Stimulated activated CD8-positive, alpha-beta memory T cell treated with anti-CD3 and anti-CD28 coated beads, Interleukin-2, amount 100 ng/mL, for 1 hour (primary cell): ENCODE results near the gene PKP3.
"Not testable (repeated sequence)": the region's sequence is repeated elsewhere in the genome, so short reads cannot be mapped to it uniquely, and the experiment has no call there.

Experiments
- DNase-seq, 2 donors: peaks; one replicate each; pipeline ENCODE4 v3.0.0-alpha.2; 2020; ENCODE audit warnings: low read depth in 2 of 2

The PKP3 gene

DNA sequence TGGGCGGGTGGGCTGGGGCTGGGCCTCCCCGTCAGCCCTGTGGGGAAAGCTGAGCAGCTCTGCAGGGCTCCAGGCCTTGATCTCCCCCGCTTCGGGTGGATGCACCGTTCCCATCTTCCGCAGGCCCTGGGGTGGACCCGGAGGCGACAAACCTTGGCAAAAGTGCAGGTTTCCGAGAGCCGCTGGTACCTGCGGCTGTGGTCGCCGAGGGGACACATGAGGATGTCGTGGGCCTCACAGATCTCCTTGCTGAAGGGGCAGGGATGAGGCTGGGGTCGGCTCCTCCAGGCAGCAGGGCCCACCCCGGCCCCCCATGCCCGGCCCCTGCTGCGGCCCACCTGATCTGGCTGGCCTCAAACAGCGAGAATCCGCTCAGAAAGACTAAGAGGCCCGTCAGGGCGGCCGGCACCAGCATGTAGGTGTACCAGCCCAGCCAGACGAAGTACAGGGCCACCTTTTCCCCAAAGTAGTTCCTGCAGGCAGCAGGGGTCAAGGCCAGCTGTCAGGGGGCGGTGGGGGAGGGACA, 36.0 kb downstream of the PKP3 start:
- DNase-seq = no peak

DNA sequence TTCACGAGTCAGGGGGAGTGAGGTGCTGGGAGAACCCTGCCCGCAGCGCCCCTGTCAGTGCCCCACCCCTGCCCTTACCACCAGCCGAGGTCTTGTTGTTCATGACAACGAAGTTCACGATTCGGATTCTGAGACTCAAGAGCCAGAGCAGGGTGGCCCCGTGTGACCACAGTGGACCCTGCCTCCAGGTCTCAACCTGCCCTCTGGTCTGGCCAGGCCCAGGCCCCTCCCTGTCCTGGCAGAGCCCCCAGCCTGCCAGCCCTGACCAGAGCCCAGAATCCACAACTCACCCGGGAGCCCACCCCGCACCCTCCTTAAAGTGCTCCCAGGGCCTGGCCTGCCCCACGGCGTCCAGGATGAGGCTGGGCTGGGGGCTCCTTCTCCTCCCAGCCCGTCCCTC, 37.9 kb downstream of the PKP3 start:
- no peak for DNase-seq

DNA sequence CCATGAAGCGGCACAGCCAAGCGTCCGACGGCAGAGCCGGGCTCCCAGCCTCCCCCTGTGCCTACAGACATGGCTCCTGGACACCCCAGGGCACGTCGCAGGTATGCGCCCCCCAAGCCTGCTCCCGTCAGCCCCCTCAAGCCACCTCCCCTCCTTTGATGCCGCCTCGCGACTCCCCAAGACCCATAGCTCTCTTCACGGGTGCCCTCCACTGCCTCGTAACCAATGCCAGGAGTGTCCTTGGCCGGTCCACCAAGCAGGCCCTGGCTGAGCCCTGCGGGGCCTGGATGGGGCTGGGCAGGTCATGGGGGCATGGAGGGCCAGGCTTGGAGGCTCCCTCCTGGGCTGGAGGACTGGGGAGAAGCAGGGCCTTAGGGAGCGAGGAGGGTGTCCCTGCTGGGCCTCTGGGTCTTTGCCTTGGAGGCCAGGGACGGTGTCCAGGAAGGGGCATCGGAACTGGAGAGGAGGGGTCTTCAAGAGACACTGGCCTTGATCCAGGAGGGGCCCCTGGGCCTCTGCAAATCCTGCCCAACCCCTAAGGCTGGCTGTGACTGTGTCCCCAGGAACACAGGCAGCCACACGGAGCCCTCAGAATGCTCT, 38.6 kb downstream of the PKP3 start:
- no peak for DNase-seq

DNA sequence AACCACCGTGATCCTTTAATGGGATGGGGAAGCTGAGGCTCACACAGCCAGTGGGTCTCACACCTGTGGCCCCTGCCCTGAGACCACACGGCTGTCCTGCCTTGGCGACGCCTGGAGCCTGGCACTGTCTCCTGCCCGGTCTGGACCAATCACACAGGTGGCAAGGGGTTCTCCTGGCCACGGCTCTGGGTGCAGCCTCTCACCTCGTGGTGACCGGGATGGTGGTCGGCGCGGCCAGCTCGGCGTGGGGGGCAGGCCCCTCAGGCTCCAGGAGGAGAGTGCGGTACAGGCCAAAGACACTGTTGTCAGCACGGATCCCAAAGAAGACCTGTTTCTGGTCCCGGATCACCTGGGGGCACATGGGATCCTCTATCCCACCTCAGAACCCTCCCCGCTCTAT, 39.1 kb downstream of the PKP3 start:
- DNase-seq = no peak

DNA sequence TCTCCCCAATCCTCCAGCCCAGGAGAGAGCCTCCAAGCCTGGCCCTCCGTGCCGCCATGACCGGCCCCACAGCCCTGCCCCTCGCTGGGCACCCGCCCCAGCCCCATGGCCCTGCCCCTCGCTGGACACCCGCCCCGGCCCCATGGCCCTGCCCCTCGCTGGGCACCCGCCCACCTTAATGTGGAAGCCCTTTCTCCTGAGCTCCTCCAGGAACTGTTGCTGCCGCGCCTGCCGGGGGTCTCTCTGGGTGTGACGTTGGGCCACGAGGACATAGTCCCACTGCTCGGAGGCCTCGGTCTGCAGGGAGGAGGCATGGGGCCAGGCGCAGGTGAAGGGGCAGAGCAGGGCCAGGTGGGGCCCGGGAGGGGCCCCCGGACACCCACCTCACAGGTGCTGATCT, 39.6 kb downstream of the PKP3 start:
- DNase-seq = no peak

DNA sequence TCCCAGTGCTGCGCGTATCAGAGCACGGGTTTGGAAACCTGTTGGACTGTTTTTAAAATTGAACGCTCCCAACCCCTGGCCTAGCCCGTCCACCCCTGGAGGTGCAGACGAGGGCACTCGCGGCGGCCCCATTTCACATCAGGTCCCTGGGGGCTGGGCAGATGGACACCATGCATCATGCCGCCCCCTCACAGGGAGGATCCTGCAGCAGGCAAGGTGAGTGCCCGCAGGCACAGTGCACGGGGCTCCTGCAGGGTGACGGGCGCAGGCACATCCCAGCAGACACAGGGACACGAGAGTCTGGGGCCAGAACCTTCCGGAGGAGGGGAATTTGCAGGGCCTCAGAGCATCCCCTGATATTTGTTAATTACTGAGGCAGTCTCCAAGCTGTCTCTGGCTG, 40.5 kb downstream of the PKP3 start:
- no peak for DNase-seq

DNA sequence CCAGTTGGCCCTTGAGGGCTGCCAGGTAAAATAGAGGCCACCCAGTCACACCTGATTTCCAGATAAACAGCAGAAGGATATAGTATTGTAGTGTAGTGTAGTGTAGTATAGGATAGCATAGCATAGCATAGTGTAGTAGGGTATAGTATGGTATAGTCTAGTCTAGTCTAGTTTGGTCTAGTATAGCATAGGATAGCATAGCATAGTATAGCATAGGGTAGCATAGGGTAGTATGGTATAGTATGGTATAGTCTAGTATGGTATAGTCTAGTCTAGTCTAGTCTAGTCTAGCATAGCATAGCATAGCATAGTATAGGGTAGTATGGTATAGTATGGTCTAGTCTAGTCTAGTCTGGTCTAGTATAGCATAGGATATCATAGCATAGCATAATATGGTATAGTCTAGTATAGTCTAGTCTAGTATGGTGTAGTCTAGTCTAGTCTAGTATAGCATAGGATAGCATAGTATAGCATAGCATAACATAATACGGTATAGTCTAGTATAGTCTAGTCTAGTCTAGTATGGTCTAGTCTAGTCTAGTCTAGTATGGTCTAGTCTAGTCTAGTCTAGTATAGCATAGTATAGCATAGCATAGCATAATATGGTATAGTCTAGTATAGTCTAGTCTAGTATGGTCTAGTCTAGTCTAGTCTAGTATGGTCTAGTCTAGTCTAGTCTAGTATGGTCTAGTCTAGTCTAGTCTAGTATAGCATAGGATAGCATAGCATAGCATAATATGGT, 41.2 kb downstream of the PKP3 start:
- not testable (repeated sequence) for DNase-seq

DNA sequence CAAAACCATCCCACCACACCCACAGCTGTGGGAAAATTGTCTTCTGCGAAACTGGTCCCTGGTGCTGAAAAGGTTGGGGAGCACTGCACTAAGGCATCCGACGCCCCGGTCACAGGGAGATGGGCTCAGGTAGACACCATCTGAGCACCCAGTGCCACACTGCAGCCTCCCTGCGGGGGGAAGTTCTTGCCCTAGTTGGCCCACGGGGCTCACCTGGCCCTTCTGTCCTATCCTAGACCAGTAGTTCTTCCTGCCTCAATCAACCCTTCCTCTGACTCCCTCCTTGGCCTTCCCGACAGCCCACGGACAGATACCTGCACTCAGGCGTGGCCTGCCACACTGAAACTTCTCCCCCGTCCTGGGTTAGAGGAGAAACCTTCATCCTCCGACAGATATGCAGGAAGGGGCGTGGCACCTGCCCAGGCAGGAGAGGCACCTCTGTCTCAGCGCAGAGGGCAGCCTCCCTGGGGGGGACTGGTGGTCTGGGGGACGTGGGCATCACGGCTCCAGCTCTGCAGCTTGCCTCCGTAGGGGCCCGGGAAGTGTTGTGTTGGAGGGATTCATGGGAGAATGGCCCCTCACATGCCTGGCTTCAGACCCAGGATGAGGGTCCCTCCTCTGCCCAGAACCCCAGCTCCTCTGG, 43.3 kb downstream of the PKP3 start:
- DNase-seq = no peak

DNA sequence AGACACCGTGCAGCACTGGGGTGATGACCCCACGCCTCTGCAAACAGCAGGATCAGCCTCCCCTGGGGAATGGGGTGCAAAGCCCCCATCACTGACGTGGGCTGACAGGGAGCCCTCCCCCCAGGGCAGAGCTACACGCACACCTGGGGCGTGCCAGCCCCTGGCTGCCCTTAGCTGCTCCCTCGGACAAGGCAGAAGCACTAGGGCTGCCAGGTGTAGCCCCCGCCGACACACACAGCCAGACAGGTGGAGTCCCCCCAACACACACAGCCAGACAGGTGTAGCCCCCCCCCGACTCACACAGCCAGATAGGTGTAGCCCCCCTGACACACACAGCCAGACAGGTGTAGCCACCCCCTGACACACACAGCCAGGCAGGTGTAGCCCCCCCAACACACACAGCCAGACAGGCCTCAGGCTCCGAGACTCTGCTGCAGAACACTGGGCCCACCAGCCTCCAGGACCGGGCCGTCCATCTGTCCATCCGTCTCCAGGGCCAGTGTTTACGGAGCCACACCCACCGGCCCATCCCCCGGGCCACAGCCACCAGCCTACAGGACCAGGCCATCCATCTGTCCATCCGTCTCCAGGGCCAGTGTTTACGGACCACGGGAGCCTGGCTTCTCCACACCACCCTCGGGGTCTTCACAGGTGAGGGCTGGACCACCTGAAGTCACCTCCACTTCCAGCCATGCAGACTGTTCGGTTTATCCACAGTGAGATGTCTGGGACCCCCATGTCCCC, 44.3 kb downstream of the PKP3 start:
- no peak for DNase-seq

DNA sequence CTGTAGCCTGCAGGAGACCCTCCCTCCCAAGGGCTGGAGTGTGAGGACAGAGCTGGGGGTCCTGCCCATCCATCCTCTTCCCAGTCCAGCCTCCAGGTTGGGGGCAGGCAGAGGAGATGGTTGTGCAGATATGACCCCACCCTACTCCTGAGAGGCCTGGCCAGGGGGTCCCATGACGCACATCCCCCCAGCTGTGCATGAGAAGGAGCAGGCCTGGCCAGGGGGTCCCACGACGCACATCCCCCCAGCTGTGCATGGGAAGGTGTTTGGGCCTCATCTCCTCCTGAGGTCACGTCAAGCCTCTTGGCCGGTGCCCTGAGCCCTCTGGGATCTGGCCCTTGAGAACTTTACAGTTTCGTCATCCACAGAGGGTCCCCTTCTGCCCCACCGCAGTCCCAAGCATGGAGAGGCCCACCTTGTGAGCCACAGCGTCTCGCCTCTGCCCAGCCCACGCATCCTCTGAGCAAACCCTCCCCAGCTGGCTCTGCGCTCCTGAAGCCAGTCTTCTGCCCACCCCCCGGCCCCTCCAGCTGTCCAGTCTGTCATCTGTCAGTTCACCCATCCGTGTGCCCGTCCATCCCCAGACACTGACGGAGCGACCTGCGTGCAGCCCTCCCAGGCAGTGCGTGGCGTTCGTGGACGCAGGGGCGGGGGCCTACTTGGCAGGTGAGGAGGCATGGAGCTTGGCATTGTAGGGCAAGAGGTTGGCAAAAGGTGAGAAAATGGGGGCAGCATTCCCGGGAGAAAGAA, 45.5 kb downstream of the PKP3 start:
- DNase-seq = no peak

DNA sequence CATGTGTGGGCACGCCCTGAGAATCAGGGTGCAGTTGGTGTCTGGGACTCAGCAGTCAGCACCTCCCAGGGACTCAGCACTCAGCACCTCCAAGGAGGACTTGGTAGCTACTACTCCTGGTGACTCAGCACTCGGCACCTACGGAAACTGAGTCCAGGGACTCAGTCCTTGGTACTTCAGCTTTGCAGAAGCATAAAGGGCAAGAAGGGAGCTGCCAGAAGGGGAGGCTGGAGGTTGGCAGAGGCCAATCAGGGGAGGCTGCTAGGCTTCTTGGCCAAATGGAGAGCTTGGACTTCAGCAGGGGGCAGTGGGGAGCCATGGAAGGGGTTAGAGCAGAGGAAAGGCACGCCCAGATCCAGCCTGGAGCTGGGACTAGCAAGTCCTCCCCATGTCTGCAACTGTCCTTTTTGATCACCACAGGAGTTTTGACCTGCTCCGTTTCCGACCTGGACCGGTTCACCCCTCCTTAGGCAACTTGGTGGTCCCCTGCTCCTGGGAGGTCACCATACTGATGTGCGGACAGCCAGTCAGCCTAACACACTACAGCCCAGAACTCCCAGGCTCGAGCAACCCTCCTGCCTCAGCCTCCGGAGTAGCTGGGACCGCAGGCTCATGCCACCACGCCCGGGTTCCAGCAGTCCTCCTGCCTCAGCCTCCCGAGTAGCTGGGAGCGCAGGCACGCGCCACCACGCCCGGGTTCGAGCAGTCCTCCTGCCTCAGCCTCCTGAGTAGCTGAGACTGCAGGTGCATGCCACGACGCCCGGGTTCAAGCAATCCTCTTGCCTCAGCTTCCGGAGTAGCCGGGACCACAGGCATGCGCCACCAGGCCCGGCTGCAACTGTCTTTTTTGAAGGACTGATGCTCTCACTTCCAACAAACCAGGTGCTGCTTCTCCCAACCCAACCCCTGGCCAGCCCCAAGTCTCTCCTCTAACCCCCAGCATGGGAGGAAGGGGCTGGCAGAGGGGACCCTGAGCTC, 46.3 kb downstream of the PKP3 start:
- DNase-seq = no peak

DNA sequence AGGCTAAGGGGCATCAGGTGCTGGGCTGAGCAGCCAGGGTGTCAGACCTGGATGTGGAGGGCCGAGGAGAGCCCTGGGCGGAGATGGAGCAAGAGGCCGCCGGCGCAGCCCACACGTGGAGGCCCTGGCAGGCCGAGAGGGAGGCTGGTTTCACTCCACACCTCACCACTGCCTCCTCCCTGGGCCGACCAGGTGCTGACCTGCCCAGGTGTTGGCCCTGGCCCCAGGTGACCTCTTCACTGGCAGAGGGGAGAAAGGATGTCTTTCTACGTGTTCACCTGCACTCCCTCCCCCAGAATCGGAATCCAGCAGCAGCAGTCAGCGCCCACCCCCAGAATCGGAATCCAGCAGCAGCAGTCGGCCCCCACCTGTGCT, 47.0 kb downstream of the PKP3 start:
- DNase-seq = no peak

DNA sequence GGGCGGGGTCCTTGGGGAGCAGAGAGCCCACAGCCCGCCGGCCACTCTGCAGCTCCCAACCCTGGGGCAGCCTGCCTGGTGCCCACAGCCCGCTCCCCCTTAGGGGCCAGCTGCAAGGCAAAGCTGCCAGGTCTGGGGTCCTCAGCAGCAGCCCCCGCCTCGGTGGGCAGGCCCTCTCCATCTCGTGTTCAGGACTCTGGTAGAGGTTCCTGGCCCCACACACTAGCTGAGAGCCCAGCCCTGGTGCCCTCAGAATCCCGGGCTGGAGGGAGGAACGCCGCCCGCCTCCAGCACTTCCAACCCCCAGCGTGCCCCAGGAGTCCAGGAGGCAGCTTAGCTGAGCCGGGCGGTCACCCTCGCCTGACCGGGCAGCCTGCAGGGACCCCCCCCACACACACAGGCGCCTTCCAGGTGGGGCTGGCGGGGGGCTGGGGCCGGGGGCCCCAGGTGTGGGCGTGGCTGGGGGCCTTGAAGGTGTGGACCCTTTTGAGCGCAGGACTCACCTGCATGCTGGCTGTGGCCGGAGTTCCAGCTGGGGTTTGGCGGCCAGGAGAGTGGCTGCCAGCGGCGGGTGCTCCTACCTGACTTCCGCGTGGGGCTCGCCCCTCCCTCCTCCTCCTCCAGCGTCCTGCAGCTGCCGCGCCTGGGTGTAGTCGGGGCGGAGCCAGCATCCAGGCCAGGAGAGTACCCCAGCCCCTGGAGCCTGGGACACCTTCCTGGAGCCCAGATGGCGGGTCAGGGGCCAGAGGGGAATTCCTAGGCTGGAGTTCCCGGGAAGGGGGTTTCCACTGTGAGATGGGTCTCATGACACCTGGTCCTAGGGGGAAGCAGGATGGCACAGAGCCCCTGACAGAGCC, 47.6 kb downstream of the PKP3 start, which contains the start of gene ANO9:
ANO9 (minus strand) TSS at position 594 of the 857 bp plus-strand sequence; CDS start at position 509, 85 bp downstream.
- no peak for DNase-seq

DNA sequence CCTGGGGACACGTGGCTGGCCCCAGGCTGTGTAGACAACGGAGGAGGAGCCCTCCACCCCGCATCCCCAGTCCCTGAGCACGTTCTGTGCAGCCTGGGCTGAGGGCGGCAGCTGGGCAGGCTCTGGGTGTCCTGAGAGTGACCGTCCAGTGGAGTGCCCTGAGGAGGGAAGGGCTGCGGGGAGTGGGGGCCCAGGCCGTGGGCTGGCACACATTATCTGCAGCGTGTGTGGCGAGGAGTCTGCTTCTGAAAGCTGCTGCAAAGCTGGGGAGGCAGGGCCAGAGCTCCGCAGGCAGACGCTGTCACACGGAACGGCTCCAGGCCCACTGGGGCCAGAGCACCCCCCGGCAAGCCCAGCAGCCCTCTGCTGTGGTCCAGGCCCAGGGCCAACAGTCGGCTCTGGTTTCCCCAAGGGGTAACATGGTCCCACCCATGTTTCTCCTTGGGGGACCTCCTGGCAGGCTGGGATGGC, 48.6 kb downstream of the PKP3 start:
- DNase-seq = no peak

DNA sequence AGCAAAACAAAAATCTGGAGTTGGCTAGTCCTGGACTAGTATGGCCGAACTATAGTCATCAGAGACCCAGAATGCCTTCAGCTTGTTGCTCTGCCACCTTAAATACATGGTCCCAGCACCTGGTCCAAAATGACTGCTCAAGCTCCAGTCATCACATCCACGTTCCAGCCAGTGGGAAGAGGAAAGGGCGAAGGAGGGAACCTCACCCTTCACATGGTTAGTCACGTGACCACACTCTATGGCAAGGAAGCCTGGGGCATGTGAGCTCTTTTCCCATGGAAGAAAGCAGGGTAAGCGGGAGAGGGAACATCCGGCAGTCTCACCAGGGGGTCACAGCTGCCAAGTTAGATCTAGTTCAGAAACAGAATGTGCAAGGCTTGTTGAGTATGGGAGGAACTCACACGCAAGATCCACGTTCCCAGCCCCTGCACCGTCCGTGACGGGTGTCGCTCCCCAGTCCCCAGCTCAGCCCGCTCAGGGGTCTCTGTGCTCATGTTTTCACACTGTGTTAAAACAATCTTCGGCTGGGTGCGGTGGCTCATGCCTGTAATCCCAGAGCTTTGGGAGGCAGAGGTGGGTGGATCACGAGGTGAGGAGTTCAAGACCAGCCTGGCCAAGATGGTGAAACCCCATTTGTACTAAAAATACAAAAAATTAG, 49.7 kb downstream of the PKP3 start:
- DNase-seq = no peak

DNA sequence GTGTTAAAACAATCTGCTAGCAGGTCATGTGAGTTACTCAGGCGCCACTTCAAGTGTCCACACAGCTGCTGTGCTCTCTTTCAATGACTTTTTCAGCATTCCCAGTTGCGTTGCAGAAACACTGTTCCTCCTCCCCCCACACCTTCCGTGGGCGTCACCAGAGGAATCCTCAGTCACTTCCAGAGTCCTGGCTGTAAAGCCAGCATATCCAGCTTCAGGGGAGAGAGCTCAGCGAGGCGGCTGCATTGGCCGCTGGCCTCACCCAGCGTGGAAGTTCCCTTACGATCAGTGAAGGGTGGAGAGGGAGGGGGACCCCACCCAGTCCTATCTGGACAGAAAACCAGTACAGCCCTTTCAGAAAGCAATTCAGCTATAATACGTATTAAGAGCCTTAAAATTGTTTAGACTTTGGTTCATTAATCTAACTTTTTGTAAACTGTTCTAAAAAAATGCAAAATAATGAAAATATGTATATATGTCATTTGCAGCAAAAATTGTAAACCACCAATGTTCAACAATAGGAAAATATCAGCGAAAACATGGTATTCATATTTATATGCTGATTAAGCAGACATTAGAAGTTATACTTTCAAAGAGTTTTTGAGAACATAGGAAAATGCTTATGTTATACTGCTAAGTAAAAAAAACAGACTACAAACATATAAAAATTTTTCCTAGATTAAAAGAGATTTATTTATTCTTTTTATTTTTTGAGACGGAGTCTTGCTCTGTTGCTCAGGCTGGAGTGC, 50.6 kb downstream of the PKP3 start:
- DNase-seq = no peak

DNA sequence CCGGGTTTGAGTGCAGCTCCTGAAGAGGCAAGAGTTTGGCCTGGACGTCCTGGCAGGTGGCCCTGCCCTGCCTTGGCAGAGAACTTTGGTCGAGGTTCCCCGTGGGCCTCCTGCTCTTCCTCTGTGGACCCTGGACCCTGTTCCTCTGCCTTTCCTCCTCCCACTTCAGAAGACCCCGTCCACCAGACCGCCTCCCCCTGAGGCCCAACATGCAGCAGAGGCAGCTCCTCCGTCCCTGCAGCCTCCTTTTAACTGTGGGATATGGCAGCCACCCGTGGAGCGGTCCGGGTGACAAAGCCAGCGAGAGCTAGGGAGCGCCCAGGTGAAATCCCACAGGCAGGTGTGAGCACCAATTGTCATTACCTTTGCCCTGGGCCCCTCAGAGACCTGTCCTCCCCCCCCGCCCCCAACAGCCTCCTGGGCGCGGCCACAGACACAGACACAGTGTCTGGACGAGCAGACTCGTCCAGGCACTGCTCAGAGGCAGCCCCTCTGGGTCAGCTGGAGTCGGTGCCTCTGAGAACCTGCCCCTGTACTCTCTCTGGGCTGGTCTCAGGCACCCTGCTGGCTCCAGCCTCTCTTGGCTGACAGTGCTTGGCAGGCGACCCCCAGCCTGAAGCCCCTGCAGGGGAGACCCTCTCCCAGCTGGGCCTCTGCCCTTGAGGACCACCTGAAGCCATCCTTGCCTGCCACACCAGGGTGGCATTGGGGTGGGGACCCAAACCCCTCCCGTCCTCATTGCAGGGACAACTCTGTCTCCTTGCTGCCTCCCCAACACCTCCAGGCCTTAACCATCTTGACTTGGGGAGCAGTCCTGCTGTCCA, 52.0 kb downstream of the PKP3 start:
- no peak for DNase-seq
